GM21619 (cell line): Measurements from ENCODE around the gene PSMB1.
"Not testable (repeated sequence)": the region's sequence is repeated elsewhere in the genome, so short reads cannot be mapped to it uniquely, and the experiment has no call there.

Source experiments
- ATAC-seq: cut with Tn5 transposase; IDR thresholded peaks from one replicate; pipeline ENCODE4 v1.9.1; 2021; ENCODE audit not compliant: unreplicated experiment

PSMB1 gene

GRCh38 chr6:170504479-170504878 lies 48.6 kb downstream of the PSMB1 start:
- no peak for ATAC-seq

- no peak for ATAC-seq
Observed at GRCh38 chr6:170503414-170503761, 49.7 kb downstream of the PSMB1 start.

GRCh38 chr6:170502733-170503413 lies 50.2 kb downstream of the PSMB1 start:
- not testable (repeated sequence) for ATAC-seq

- ATAC-seq = not testable (repeated sequence)
Observed at GRCh38 chr6:170502268-170502667, 50.8 kb downstream of the PSMB1 start.

- no peak for ATAC-seq
Observed at GRCh38 chr6:170500955-170501590, 52.0 kb downstream of the PSMB1 start.

- ATAC-seq = no peak
Observed at GRCh38 chr6:170497841-170498301, 55.2 kb downstream of the PSMB1 start.

GRCh38 chr6:170493354-170493753 lies 59.8 kb downstream of the PSMB1 start:
- ATAC-seq = no peak

- ATAC-seq = no peak
Observed at GRCh38 chr6:170490259-170490658, 62.8 kb downstream of the PSMB1 start.

GRCh38 chr6:170489836-170490235 lies 63.3 kb downstream of the PSMB1 start:
- no peak for ATAC-seq

GRCh38 chr6:170487707-170488329 lies 65.3 kb downstream of the PSMB1 start:
- no peak for ATAC-seq

GRCh38 chr6:170485159-170485558 lies 67.9 kb downstream of the PSMB1 start:
- no peak for ATAC-seq
